ENCODE results near the gene SPATS2.
"Not testable (repeated sequence)": the region's sequence is repeated elsewhere in the genome, so short reads cannot be mapped to it uniquely, and the experiment has no call there.

Gene SPATS2

GRCh38 chr12:49367381-49368239, at the start of gene SPATS2:
Gene SPATS2 (plus strand): TSS chr12:49367462. CDS start chr12:49461013, 93,551 bp downstream.
- DNase-seq: peak in 11 of 51 donors; percentile 18 to 75 (median 59)

GRCh38 chr12:49320411-49321103, 46.7 kb upstream of the SPATS2 start:
- DNase-seq: not testable (repeated sequence)

- DNase-seq: no peak
Measured at GRCh38 chr12:49322367-49322707, 44.9 kb upstream of the SPATS2 start.

- peak; percentile 59 to 99 (median 95) for DNase-seq
Measured at GRCh38 chr12:49322708-49323523, 44.3 kb upstream of the SPATS2 start, which contains the start of gene TROAP. Gene TROAP (plus strand): TSS chr12:49323255. CDS start chr12:49323609, 354 bp downstream.

GRCh38 chr12:49323524-49324097, 43.7 kb upstream of the SPATS2 start:
- DNase-seq: no peak

GRCh38 chr12:49325606-49326005, 41.7 kb upstream of the SPATS2 start:
- DNase-seq: no peak

GRCh38 chr12:49327368-49327767, 39.9 kb upstream of the SPATS2 start:
- DNase-seq: no peak

- no peak for DNase-seq
Measured at GRCh38 chr12:49327887-49328286, 39.4 kb upstream of the SPATS2 start.

GRCh38 chr12:49328816-49329215, 38.4 kb upstream of the SPATS2 start:
- DNase-seq: no peak

GRCh38 chr12:49330032-49330619, 37.1 kb upstream of the SPATS2 start:
- DNase-seq: no peak

- DNase-seq: no peak
Measured at GRCh38 chr12:49330631-49331379, 36.5 kb upstream of the SPATS2 start.

GRCh38 chr12:49331380-49332222, 35.7 kb upstream of the SPATS2 start:
- DNase-seq: peak in 41 of 51 donors; percentile 1 to 75 (median 37)

GRCh38 chr12:49332441-49332861, 34.8 kb upstream of the SPATS2 start:
- DNase-seq: no peak

GRCh38 chr12:49332891-49333371, 34.3 kb upstream of the SPATS2 start:
- no peak for DNase-seq

GRCh38 chr12:49333778-49334177, 33.5 kb upstream of the SPATS2 start:
- DNase-seq: not testable (repeated sequence)

GRCh38 chr12:49334226-49334625, 33.0 kb upstream of the SPATS2 start:
- DNase-seq: no peak

GRCh38 chr12:49334681-49335080, 32.6 kb upstream of the SPATS2 start:
- no peak for DNase-seq

- no peak for DNase-seq
Measured at GRCh38 chr12:49335118-49335954, 31.9 kb upstream of the SPATS2 start.

Measured in hypothalamus (tissue), 51 donors.